T-helper 17 cell (primary cell): ENCODE data around the gene CABP4. TPM values are rescaled to one million over a fixed set of nuclear protein-coding genes. Genes with fewer than 3 reads are reported as not detected.
A peak's percentile ranks its signal among the peaks of the same experiment; 100 is the strongest.

Experiments used
- ATAC-seq: fragments of 150-1000 bp; cut with Tn5 transposase; 2 replicates; pipeline ENCODE4 v1.10.0; 2021; ENCODE audit warnings: mild to moderate bottlenecking, moderate library complexity
- DNase-seq, 3 donors: peaks; one replicate each; pipeline versions ENCODE4 v3.0.0 to v3.0.0-alpha.2; 2020 to 2021
- H3K9me3 ChIP-seq: one replicate; pipeline ENCODE4 v1.7.0; 2013; ENCODE audit warnings: low read length, mild to moderate bottlenecking; ENCODE audit not compliant: control insufficient read depth, poor library complexity, severe bottlenecking
- H3K27ac Mint-ChIP-seq: one replicate; pipeline ENCODE4 v1.8.0; 2022; ENCODE audit warnings: mild to moderate bottlenecking, moderate library complexity, mixed read lengths
- H3K27me3 Mint-ChIP-seq: one replicate; pipeline ENCODE4 v1.8.0; 2022; ENCODE audit warnings: mixed read lengths
- H3K36me3 Mint-ChIP-seq: one replicate; pipeline ENCODE4 v1.8.0; 2022; ENCODE audit warnings: low read depth, mixed read lengths
- H3K4me1 Mint-ChIP-seq: one replicate; pipeline ENCODE4 v1.8.0; 2022; ENCODE audit warnings: mild to moderate bottlenecking, mixed read lengths
- H3K4me3 Mint-ChIP-seq: one replicate; pipeline ENCODE4 v1.8.0; 2022; ENCODE audit warnings: mild to moderate bottlenecking, moderate library complexity, mixed read lengths
- total RNA-seq, 4 donors: library from RNA in 2 of 4; stranded (reverse) in 2 of 4; gene quantifications; one replicate each; pipeline ENCODE4 v1.2.3 and lab custom pipeline; 2022 to 2026

Gene CABP4
- total RNA-seq, 2 donors from 2014 or later = 7.5 to 12.1 TPM

- peaks cover 5% of the 10 kb centered on the region for H3K36me3 Mint-ChIP-seq
- H3K4me3 Mint-ChIP-seq = no peak overlapping the region
- no peaks in the 10 kb centered on the region for H3K27me3 Mint-ChIP-seq
- DNase-seq (no peak), ATAC-seq (no peak)
- no peaks in the 10 kb centered on the region for H3K9me3 ChIP-seq
- peaks cover 37% of the 10 kb centered on the region for H3K4me1 Mint-ChIP-seq
- no peak overlapping the region for H3K27ac Mint-ChIP-seq
Measured at GRCh38 chr11:67490727-67491065, 35.5 kb downstream of the CABP4 start.

- ATAC-seq = no peak
- no peaks in the 10 kb centered on the region for H3K9me3 ChIP-seq
- Mint-ChIP-seq H3K4me3 (no peak overlapping the region), H3K27ac (no peak overlapping the region), H3K27me3 (no peaks in the 10 kb centered on the region), H3K36me3 (peaks cover 5% of the 10 kb centered on the region), H3K4me1 (peaks cover 34% of the 10 kb centered on the region)
- DNase-seq = no peak
Measured at GRCh38 chr11:67491276-67492068, 36.3 kb downstream of the CABP4 start.

- Mint-ChIP-seq H3K27me3 (no peaks in the 10 kb centered on the region), H3K27ac (no peak overlapping the region), H3K36me3 (peaks cover 5% of the 10 kb centered on the region), H3K4me1 (peaks cover 28% of the 10 kb centered on the region), H3K4me3 (no peak overlapping the region)
- no peaks in the 10 kb centered on the region for H3K9me3 ChIP-seq
- ATAC-seq (no peak), DNase-seq (no peak)
Measured at GRCh38 chr11:67492069-67492727, 37.0 kb downstream of the CABP4 start.

- Mint-ChIP-seq H3K27ac (no peak overlapping the region), H3K4me1 (peaks cover 21% of the 10 kb centered on the region), H3K36me3 (peaks cover under 1% of the 10 kb centered on the region), H3K4me3 (no peak overlapping the region), H3K27me3 (no peaks in the 10 kb centered on the region)
- DNase-seq (no peak), ATAC-seq (peak; percentile 27)
- no peaks in the 10 kb centered on the region for H3K9me3 ChIP-seq
Measured at GRCh38 chr11:67492801-67493547, 37.8 kb downstream of the CABP4 start.

- H3K9me3 ChIP-seq = no peaks in the 10 kb centered on the region
- H3K4me3 Mint-ChIP-seq = no peak overlapping the region
- H3K27ac Mint-ChIP-seq = no peak overlapping the region
- no peak for ATAC-seq
- H3K4me1 Mint-ChIP-seq = peaks cover 14% of the 10 kb centered on the region
- H3K27me3 Mint-ChIP-seq = no peaks in the 10 kb centered on the region
- no peak for DNase-seq
- H3K36me3 Mint-ChIP-seq = no peaks in the 10 kb centered on the region
Measured at GRCh38 chr11:67493548-67494370, 38.6 kb downstream of the CABP4 start.

GRCh38 chr11:67494371-67495233 is 39.4 kb downstream of the CABP4 start:
- Mint-ChIP-seq H3K36me3 (no peaks in the 10 kb centered on the region), H3K4me1 (peaks cover 16% of the 10 kb centered on the region), H3K27me3 (no peaks in the 10 kb centered on the region), H3K4me3 (no peak overlapping the region), H3K27ac (no peak overlapping the region)
- ATAC-seq = no peak
- no peaks in the 10 kb centered on the region for H3K9me3 ChIP-seq
- no peak for DNase-seq

GRCh38 chr11:67495234-67496005 is 40.3 kb downstream of the CABP4 start:
- no peaks in the 10 kb centered on the region for H3K9me3 ChIP-seq
- Mint-ChIP-seq H3K27me3 (no peaks in the 10 kb centered on the region), H3K36me3 (no peaks in the 10 kb centered on the region), H3K4me3 (no peak overlapping the region), H3K27ac (no peak overlapping the region), H3K4me1 (peaks cover 15% of the 10 kb centered on the region)
- ATAC-seq (no peak), DNase-seq (no peak)

GRCh38 chr11:67496113-67496512 is 41.0 kb downstream of the CABP4 start:
- DNase-seq = no peak
- H3K9me3 ChIP-seq = no peaks in the 10 kb centered on the region
- Mint-ChIP-seq H3K27ac (no peak overlapping the region), H3K4me1 (peaks cover 19% of the 10 kb centered on the region), H3K27me3 (no peaks in the 10 kb centered on the region), H3K4me3 (no peak overlapping the region), H3K36me3 (no peaks in the 10 kb centered on the region)
- ATAC-seq = no peak

GRCh38 chr11:67497656-67498291 is 42.6 kb downstream of the CABP4 start:
- no peaks in the 10 kb centered on the region for H3K9me3 ChIP-seq
- ATAC-seq = no peak
- H3K27me3 Mint-ChIP-seq = no peaks in the 10 kb centered on the region
- no peak overlapping the region for H3K4me3 Mint-ChIP-seq
- H3K36me3 Mint-ChIP-seq = no peaks in the 10 kb centered on the region
- peaks cover 22% of the 10 kb centered on the region for H3K4me1 Mint-ChIP-seq
- DNase-seq = no peak
- no peak overlapping the region for H3K27ac Mint-ChIP-seq

GRCh38 chr11:67498544-67498972 is 43.4 kb downstream of the CABP4 start:
- no peak for ATAC-seq
- Mint-ChIP-seq H3K36me3 (no peaks in the 10 kb centered on the region), H3K27ac (no peak overlapping the region)

GRCh38 chr11:67499808-67500483 is 44.8 kb downstream of the CABP4 start:
- no peaks in the 10 kb centered on the region for H3K36me3 Mint-ChIP-seq
- H3K9me3 ChIP-seq = no peaks in the 10 kb centered on the region
- H3K27ac Mint-ChIP-seq = no peak overlapping the region
- peaks cover 30% of the 10 kb centered on the region for H3K4me1 Mint-ChIP-seq
- no peak for ATAC-seq
- no peaks in the 10 kb centered on the region for H3K27me3 Mint-ChIP-seq
- DNase-seq = no peak
- H3K4me3 Mint-ChIP-seq = no peak overlapping the region

More at GRCh38 chr11:67498544-67498972, 43.4 kb downstream of the CABP4 start:
- no peak overlapping the region for H3K4me3 Mint-ChIP-seq
- no peak for DNase-seq
- H3K4me1 Mint-ChIP-seq = peaks cover 25% of the 10 kb centered on the region
- no peaks in the 10 kb centered on the region for H3K9me3 ChIP-seq
- no peaks in the 10 kb centered on the region for H3K27me3 Mint-ChIP-seq
